WTC11 (cell line): Measurements from ENCODE around the gene CYREN.

Experiments used
- CBFB ChIP-seq: sonication (generic); formaldehyde crosslinking; IDR thresholded peaks from 2 replicates; pipeline ENCODE4 v1.8.1; 2022; ENCODE audit warnings: mild to moderate bottlenecking, low read depth, missing genetic modification reagents
- GTF2I ChIP-seq: fragments of 250-450 bp; sonication (Bioruptor Pico); conservative IDR thresholded peaks from 2 replicates; pipeline ENCODE4 v1.4.0; 2021; ENCODE audit warnings: mild to moderate bottlenecking
- IRF2 ChIP-seq: sonication (generic); formaldehyde crosslinking; IDR thresholded peaks from 2 replicates; pipeline ENCODE4 v1.8.0; 2022; ENCODE audit warnings: low read depth, missing genetic modification reagents, borderline replicate concordance
- JUN ChIP-seq: sonication (generic); formaldehyde crosslinking; IDR thresholded peaks from 2 replicates; pipeline ENCODE4 v1.8.0; 2023; ENCODE audit warnings: mild to moderate bottlenecking, missing genetic modification reagents
- RELA ChIP-seq: sonication (generic); formaldehyde crosslinking; IDR thresholded peaks from 2 replicates; pipeline ENCODE4 v1.8.1; 2022; ENCODE audit warnings: missing genetic modification reagents, mild to moderate bottlenecking, borderline replicate concordance
- SMAD3 ChIP-seq: sonication (generic); formaldehyde crosslinking; IDR thresholded peaks from 2 replicates; pipeline ENCODE4 v1.8.0; 2022; ENCODE audit warnings: missing genetic modification reagents, mild to moderate bottlenecking, borderline replicate concordance
- ZNF121 ChIP-seq: sonication (generic); formaldehyde crosslinking; IDR thresholded peaks from 2 replicates; pipeline ENCODE4 v1.8.0; 2023; ENCODE audit warnings: missing genetic modification reagents
- ZNF138 ChIP-seq: sonication (generic); formaldehyde crosslinking; conservative IDR thresholded peaks from 2 replicates; pipeline ENCODE4 v1.8.1; 2022; ENCODE audit warnings: mild to moderate bottlenecking, moderate library complexity, missing genetic modification reagents
- TF ChIP-seq, protein P1 (sequence below): fragments of 250-450 bp; sonication (Bioruptor Pico); IDR thresholded peaks from 2 replicates; pipeline ENCODE4 v1.9.0; 2021; ENCODE audit warnings: mild to moderate bottlenecking, borderline replicate concordance
- TF ChIP-seq, protein P2 (sequence below): sonication (generic); formaldehyde crosslinking; IDR thresholded peaks from 2 replicates; pipeline ENCODE4 v1.8.1; 2023; ENCODE audit warnings: mild to moderate bottlenecking, missing genetic modification reagents, moderate library complexity
- TF ChIP-seq, protein P3 (sequence below): fragments of 200-600 bp; IDR thresholded peaks from 2 replicates; pipeline ENCODE4 v1.8.0; 2022; ENCODE audit warnings: antibody characterized with exemption

DNA sequence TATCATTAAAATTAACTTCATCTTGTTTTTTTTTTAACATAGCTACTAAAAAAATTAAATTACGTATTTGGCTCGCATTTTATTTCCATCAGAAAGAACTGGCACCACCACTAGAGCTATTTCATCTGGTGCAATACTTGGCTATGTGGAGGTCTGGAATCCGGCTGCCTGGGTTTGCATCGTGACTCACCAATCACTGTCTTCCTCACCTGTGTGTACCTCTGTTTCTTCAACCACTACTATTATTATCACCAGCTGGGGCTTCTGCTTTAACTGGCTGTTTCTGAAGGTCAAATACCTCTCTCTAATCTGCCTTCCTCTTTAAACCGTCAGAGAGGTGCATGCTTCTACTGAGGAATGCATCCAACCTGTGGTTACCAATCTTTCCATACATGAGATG, 34.4 kb upstream of the CYREN start:
- TF ChIP-seq, protein P1, sequence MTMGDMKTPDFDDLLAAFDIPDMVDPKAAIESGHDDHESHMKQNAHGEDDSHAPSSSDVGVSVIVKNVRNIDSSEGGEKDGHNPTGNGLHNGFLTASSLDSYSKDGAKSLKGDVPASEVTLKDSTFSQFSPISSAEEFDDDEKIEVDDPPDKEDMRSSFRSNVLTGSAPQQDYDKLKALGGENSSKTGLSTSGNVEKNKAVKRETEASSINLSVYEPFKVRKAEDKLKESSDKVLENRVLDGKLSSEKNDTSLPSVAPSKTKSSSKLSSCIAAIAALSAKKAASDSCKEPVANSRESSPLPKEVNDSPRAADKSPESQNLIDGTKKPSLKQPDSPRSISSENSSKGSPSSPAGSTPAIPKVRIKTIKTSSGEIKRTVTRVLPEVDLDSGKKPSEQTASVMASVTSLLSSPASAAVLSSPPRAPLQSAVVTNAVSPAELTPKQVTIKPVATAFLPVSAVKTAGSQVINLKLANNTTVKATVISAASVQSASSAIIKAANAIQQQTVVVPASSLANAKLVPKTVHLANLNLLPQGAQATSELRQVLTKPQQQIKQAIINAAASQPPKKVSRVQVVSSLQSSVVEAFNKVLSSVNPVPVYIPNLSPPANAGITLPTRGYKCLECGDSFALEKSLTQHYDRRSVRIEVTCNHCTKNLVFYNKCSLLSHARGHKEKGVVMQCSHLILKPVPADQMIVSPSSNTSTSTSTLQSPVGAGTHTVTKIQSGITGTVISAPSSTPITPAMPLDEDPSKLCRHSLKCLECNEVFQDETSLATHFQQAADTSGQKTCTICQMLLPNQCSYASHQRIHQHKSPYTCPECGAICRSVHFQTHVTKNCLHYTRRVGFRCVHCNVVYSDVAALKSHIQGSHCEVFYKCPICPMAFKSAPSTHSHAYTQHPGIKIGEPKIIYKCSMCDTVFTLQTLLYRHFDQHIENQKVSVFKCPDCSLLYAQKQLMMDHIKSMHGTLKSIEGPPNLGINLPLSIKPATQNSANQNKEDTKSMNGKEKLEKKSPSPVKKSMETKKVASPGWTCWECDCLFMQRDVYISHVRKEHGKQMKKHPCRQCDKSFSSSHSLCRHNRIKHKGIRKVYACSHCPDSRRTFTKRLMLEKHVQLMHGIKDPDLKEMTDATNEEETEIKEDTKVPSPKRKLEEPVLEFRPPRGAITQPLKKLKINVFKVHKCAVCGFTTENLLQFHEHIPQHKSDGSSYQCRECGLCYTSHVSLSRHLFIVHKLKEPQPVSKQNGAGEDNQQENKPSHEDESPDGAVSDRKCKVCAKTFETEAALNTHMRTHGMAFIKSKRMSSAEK (CRISPR knock-in tag) = no peak
- TF ChIP-seq IRF2 (CRISPR knock-in tag) = no peak
- TF ChIP-seq, protein P2, sequence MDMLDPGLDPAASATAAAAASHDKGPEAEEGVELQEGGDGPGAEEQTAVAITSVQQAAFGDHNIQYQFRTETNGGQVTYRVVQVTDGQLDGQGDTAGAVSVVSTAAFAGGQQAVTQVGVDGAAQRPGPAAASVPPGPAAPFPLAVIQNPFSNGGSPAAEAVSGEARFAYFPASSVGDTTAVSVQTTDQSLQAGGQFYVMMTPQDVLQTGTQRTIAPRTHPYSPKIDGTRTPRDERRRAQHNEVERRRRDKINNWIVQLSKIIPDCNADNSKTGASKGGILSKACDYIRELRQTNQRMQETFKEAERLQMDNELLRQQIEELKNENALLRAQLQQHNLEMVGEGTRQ = no peak
- TF ChIP-seq, protein P3, sequence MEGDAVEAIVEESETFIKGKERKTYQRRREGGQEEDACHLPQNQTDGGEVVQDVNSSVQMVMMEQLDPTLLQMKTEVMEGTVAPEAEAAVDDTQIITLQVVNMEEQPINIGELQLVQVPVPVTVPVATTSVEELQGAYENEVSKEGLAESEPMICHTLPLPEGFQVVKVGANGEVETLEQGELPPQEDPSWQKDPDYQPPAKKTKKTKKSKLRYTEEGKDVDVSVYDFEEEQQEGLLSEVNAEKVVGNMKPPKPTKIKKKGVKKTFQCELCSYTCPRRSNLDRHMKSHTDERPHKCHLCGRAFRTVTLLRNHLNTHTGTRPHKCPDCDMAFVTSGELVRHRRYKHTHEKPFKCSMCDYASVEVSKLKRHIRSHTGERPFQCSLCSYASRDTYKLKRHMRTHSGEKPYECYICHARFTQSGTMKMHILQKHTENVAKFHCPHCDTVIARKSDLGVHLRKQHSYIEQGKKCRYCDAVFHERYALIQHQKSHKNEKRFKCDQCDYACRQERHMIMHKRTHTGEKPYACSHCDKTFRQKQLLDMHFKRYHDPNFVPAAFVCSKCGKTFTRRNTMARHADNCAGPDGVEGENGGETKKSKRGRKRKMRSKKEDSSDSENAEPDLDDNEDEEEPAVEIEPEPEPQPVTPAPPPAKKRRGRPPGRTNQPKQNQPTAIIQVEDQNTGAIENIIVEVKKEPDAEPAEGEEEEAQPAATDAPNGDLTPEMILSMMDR = no peak
- no peak for TF ChIP-seq JUN
- no peak for TF ChIP-seq SMAD3 (CRISPR knock-in tag)
- TF ChIP-seq ZNF138 (CRISPR knock-in tag) = no peak
- no peak for TF ChIP-seq GTF2I (CRISPR knock-in tag)
- no peak for TF ChIP-seq ZNF121 (CRISPR knock-in tag)
- no peak for TF ChIP-seq CBFB (CRISPR knock-in tag)
- TF ChIP-seq RELA (CRISPR knock-in tag) = no peak
